ENCODE results near the gene PNMA1. TPM values are rescaled to one million over a fixed set of nuclear protein-coding genes. Genes with fewer than 3 reads are reported as not detected.

Gene PNMA1
- total and polyA plus RNA-seq, 12 donors: 14.4 to 74.6 (median 31.9) TPM

DNA sequence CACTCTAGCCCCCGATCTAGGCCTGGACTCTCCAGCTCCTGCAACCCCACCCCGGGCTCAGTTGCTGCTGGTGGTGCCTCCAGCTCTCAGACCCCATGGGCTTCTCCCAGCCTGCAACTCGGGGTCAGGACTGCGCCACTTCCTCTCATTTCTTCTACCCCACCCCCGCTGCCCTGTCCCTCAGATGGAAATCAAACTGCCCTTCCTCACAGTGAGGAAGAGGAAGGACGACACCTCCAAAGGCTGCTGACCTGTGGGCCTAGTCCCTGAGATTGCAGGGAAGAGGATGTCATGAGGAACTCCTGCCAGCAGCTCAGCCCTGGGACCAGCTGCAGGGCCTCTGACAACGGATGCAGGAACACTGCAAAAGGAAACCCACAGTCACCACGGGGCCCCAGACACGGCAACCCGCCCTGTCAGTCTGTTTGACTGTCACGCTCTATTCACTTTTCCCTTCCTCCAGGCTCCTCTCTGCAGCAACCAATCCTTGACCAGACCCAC is 29.3 kb upstream of the PNMA1 start:
- intact Hi-C loops (cut with DNase I): loop anchor here (5.0 to 10.0 kb wide), 2 partner anchors 61 to 84 kb away; no protein-coding TSS in a partner anchor
- no peak for TF ChIP-seq POLR2A (IDR thresholded peaks at IDR 0.05)
- TF ChIP-seq, protein P1, sequence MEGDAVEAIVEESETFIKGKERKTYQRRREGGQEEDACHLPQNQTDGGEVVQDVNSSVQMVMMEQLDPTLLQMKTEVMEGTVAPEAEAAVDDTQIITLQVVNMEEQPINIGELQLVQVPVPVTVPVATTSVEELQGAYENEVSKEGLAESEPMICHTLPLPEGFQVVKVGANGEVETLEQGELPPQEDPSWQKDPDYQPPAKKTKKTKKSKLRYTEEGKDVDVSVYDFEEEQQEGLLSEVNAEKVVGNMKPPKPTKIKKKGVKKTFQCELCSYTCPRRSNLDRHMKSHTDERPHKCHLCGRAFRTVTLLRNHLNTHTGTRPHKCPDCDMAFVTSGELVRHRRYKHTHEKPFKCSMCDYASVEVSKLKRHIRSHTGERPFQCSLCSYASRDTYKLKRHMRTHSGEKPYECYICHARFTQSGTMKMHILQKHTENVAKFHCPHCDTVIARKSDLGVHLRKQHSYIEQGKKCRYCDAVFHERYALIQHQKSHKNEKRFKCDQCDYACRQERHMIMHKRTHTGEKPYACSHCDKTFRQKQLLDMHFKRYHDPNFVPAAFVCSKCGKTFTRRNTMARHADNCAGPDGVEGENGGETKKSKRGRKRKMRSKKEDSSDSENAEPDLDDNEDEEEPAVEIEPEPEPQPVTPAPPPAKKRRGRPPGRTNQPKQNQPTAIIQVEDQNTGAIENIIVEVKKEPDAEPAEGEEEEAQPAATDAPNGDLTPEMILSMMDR (IDR thresholded peaks at IDR 0.05): no peak
- DNase-seq: peak in 3 of 7 donors; percentile 57 to 69 (median 57)
- Histone ChIP-seq H3K36me3 (replicated peaks in 1 of 2) (peaks cover 0 to 15% of the 10 kb centered on the region in 2 donors), H3K27ac (peak overlapping the region in 3 of 5 donors; percentile 35 to 90 (median 86)), H3K9me3 (replicated peaks in 1 of 3) (no peaks in the 10 kb centered on the region), H3K4me1 (replicated peaks in 1 of 2) (peaks cover 69 to 88% of the 10 kb centered on the region in 2 donors), H3K27me3 (no peaks in the 10 kb centered on the region), H3K4me3 (no peak overlapping the region)
- 46 to 57% (median 53%) methylated on average over 9 to 11 of the region's 11 CpGs for WGBS, 4 donors

DNA sequence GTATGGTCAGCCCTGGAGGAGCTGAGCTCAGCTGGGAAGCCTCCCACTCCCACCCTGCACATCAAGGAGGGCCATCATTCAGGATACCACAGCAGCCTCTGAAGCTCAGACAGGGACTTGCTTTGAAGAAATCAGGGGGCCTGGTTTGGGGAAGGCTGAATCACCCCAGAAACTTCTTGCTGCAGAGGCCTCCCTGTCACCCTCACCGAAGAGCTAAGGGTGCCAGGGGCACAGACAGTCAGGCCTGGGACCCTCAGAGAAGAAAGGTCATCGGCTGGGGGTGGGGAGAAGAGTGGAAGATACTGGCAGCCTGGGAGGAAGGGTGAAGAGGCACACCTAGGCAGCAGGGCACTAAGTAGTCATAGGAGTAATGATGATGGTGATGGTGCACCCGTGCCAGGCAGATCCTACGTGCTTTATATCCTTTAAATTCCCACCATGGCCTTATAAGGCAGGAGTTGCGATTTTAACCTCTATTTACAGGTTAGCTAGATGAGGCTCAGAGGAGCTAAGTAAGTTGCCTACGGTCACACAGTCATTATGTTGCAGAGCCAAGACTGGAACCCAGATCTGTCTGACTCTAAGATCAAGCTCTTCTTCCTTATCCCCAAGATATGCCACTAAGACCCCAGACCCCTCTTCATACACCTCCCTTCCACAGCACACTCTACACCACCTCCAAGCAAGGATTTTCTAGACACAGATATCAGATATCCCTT is 28.5 kb upstream of the PNMA1 start:
- no peak for DNase-seq
- Histone ChIP-seq H3K27ac (peak overlapping the region in 4 of 5 donors; percentile 39 to 90 (median 78)), H3K4me3 (no peak overlapping the region), H3K4me1 (replicated peaks in 1 of 2) (peaks cover 69 to 83% of the 10 kb centered on the region in 2 donors), H3K9me3 (replicated peaks in 1 of 3) (no peaks in the 10 kb centered on the region), H3K27me3 (no peaks in the 10 kb centered on the region), H3K36me3 (replicated peaks in 1 of 2) (peaks cover 0 to 21% of the 10 kb centered on the region in 2 donors)
- no peak for TF ChIP-seq POLR2A (IDR thresholded peaks at IDR 0.05)
- TF ChIP-seq, protein P1 (IDR thresholded peaks at IDR 0.05): no peak
- intact Hi-C loops (cut with DNase I): loop anchor here (5.0 to 10.0 kb wide), 2 partner anchors 62 to 85 kb away; no protein-coding TSS in a partner anchor
- WGBS, 4 donors: 73 to 78% (median 76%) methylated on average over 5 to 6 of the region's 6 CpGs

DNA sequence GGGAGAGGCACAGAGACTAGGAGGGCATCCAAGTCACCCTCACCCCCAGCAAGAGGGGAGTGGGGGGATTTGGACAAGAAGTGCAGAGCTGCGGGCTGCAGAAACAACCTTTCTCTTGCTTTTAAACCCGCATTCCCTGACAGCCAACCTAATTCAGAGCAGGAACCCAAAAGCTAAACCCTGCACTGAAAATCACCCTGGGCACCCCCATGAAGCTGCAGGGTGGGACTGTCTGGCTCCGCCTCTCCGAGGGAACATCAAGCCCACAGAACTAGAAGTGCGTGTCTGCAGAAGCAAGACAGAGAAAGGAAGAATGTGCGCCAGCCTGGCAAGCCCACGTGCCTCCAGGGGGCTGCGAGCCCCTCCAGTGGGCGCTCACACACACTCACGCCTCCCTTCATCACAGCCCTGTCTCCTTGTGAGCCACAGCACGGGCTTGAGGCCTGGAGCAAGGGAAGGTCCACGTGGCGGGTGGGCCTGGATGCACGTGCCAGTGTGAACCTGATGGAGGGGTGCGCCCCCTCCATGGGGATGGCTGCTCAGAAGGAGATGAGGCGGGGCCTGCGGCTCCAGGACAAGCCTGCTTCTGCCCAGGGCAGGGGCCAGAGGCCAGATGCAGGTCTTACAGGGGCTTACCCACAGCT is 27.8 kb upstream of the PNMA1 start:
- TF ChIP-seq POLR2A (IDR thresholded peaks at IDR 0.05): no peak
- TF ChIP-seq, protein P1 (IDR thresholded peaks at IDR 0.05): no peak
- Histone ChIP-seq H3K9me3 (replicated peaks in 1 of 3) (no peaks in the 10 kb centered on the region), H3K36me3 (replicated peaks in 1 of 2) (peaks cover 0 to 27% of the 10 kb centered on the region in 2 donors), H3K4me3 (peak overlapping the region in 1 of 4 donors; percentile 46), H3K4me1 (replicated peaks in 1 of 2) (peaks cover 66 to 76% of the 10 kb centered on the region in 2 donors), H3K27me3 (no peaks in the 10 kb centered on the region), H3K27ac (peak overlapping the region; percentile 39 to 90 (median 71))
- DNase-seq: peak in 1 of 7 donors; percentile 24
- 35 to 50% (median 44%) methylated on average over 14 to 17 of the region's 17 CpGs for WGBS, 4 donors
- intact Hi-C loops (cut with DNase I): loop anchor here (5.0 to 10.0 kb wide), 2 partner anchors 63 to 85 kb away; no protein-coding TSS in a partner anchor

DNA sequence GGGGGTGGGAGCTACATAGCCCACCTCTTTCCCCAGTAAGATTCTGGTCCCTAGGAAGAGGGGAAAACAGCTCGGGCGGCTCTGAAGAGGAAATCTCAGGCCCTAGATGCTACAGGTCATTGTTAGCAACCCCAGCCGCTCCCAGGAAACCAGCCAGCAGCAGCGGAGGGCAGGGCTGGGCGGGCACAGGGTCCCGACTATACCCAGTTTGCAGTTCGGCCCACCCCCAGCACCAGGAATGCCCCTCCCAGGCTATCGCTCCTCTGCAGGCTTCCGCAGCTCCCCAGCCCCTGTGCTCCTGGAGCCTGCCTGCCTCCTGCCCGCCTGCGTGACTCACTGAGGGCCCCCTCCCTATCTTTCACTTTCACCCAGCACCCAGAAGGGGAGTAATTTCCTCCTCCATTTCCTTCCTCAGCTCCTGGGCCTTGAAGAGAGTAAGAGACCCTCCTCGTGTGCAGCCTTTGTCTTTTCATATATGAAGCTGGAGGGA is 27.2 kb upstream of the PNMA1 start:
- peak in 6 of 7 donors; percentile 73 to 87 (median 76) for DNase-seq
- Histone ChIP-seq H3K9me3 (replicated peaks in 1 of 3) (no peaks in the 10 kb centered on the region), H3K27me3 (no peaks in the 10 kb centered on the region), H3K36me3 (replicated peaks in 1 of 2) (peaks cover 0 to 33% of the 10 kb centered on the region in 2 donors), H3K4me3 (peak overlapping the region in 1 of 4 donors; percentile 46), H3K4me1 (replicated peaks in 1 of 2) (peaks cover 61 to 71% of the 10 kb centered on the region in 2 donors), H3K27ac (peak overlapping the region; percentile 39 to 90 (median 71))
- TF ChIP-seq, protein P1 (IDR thresholded peaks at IDR 0.05): peak in 1 of 6 experiments; percentile 13
- no peak for TF ChIP-seq POLR2A (IDR thresholded peaks at IDR 0.05)
- 0 to 2% (median 1%) methylated on average over 8 to 12 of the region's 12 CpGs for WGBS, 4 donors
- intact Hi-C loops (cut with DNase I): loop anchor here (5.0 to 10.0 kb wide), 2 partner anchors 63 to 86 kb away; no protein-coding TSS in a partner anchor
